ENCODE results near the gene GABPB1. TPM values are rescaled to one million over a fixed set of nuclear protein-coding genes. Genes with fewer than 3 reads are reported as not detected.

GABPB1 gene
- total and polyA plus RNA-seq, 2 of the 13 experiments (the other 11 are each of a cell fraction or from before 2014, with no cell fraction given), result 17.5 to 39.5 TPM

DNA sequence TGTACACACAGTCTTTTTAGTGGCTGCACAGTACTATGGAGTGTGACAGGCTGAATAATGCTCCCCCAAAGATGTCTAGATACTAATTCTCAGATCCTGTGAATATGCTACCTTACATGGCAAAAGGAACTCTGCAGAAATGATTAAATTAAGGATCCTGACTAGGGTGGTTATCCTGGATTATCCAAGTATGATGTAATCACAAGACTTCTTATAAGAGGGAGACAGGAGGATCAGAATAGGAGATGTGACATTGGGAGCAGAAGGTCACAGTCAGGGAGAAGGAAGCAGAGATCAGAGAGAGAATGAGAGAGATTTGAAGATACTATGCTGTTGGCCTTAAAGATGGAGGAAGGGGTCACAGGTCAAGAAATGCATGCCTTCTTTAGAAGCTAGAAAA, 34.5 kb downstream of the GABPB1 start:
- H3K4me1 ChIP-seq (ENCODE audit: insufficient read depth, low read length), result no peaks in the 10 kb centered on the region
- H3K9ac ChIP-seq (ENCODE audit: insufficient read depth, low read depth, low read length), result no peak overlapping the region
- H3K27ac ChIP-seq (ENCODE audit: extremely low read length, insufficient read depth, low read length), result no peak overlapping the region
- H3K27me3 ChIP-seq (ENCODE audit: control insufficient read depth in 1 of 2, insufficient read depth in 2 of 2, low read length in 2 of 2), result no peaks in the 10 kb centered on the region
- intact Hi-C loops (cut with micrococcal nuclease; ENCODE audit: unreplicated experiment) (no loop called here), in situ Hi-C loops (cut with HindIII; ENCODE audit: extremely low pct_ligation_motif_present, low pct_unique_long_range_greater_than_20kb) (no loop called here)
- CTCF ChIA-PET (ENCODE audit: low intra/inter-chr PET ratio, low total read pairs), result no interaction called here
- FAIRE-seq (no peak), DNase-seq (ENCODE audit: low spot score) (no peak), ATAC-seq (no peak)
- no peaks in the 10 kb centered on the region for H4K20me1 ChIP-seq (ENCODE audit: insufficient read depth, low read length)
- H3K79me2 ChIP-seq (ENCODE audit: insufficient read depth, low read length), result peaks cover 2% of the 10 kb centered on the region
- no peak overlapping the region for H2AFZ ChIP-seq (ENCODE audit: low read length)
- no peaks in the 10 kb centered on the region; a peak in 1 of 5 replicates for H3K36me3 ChIP-seq (replicated peaks in 1 of 2; ENCODE audit: control insufficient read depth in 1 of 2, insufficient read depth in 2 of 2, low read length in 2 of 2)
- BruUV-seq (replicated peaks), result no TSS peak
- no peaks in the 10 kb centered on the region for H3K9me3 ChIP-seq (ENCODE audit: low read length)
- no peak overlapping the region for H3K4me3 ChIP-seq (replicated peaks in 1 of 3; ENCODE audit: insufficient read depth in 1 of 3, low read depth in 2 of 3, low read length in 3 of 3)
- TF ChIP-seq POLR2AphosphoS2 (IDR thresholded peaks at IDR 0.05; ENCODE audit: low read depth, low read length), result no peak
- no peak for TF ChIP-seq ZNF562 (CRISPR knock-in tag; IDR thresholded peaks at IDR 0.05; ENCODE audit: borderline replicate concordance)
- TF ChIP-seq ZNF468 (CRISPR knock-in tag; IDR thresholded peaks at IDR 0.05), result no peak
- 0 out of 2 replicates have a peak, but pooled peaks have one; percentile 24 for TF ChIP-seq ATF7 (IDR thresholded peaks at IDR 0.05)
- TF ChIP-seq ATF7 (CRISPR knock-in tag; IDR thresholded peaks at IDR 0.05), result no peak
- no peak overlapping the region for H3K4me2 ChIP-seq (ENCODE audit: low read depth, low read length)
- POLR2A ChIA-PET, result no interaction called here

DNA sequence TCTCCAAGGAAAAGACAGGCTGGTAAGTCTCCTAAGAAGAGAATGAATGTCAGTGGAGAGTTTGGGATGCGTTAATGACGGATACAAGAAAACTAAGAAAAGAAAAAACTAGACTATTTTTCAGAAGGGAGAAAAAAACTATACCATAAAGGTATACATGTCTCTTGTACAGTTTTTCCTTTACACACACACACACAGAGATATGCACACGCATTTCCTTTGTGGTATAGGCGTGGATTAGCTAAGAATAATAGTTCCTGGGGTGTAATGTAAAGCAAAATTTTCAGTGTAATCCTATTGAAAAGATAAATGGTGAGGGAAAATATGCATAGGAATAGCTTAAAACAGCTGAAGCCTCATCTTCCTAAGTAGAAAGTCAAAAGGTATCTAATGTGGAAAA, 36.3 kb downstream of the GABPB1 start:
- 94% methylated on average over 4 of the region's 4 CpGs for WGBS (ENCODE audit: low lambda C conversion rate)
- BruUV-seq (replicated peaks), result no TSS peak
- Histone ChIP-seq H3K27ac (ENCODE audit: extremely low read length, insufficient read depth, low read length) (no peak overlapping the region), H3K79me2 (ENCODE audit: insufficient read depth, low read length) (peaks cover 2% of the 10 kb centered on the region), H3K27me3 (ENCODE audit: control insufficient read depth in 1 of 2, insufficient read depth in 2 of 2, low read length in 2 of 2) (no peaks in the 10 kb centered on the region), H4K20me1 (ENCODE audit: insufficient read depth, low read length) (no peaks in the 10 kb centered on the region), H3K9me3 (ENCODE audit: low read length) (no peaks in the 10 kb centered on the region), H2AFZ (ENCODE audit: low read length) (no peak overlapping the region), H3K9ac (ENCODE audit: insufficient read depth, low read depth, low read length) (no peak overlapping the region), H3K4me2 (ENCODE audit: low read depth, low read length) (no peak overlapping the region), H3K36me3 (replicated peaks in 1 of 2; ENCODE audit: control insufficient read depth in 1 of 2, insufficient read depth in 2 of 2, low read length in 2 of 2) (no peaks in the 10 kb centered on the region; a peak in 1 of 5 replicates), H3K4me1 (ENCODE audit: insufficient read depth, low read length) (no peaks in the 10 kb centered on the region), H3K4me3 (replicated peaks in 1 of 3; ENCODE audit: insufficient read depth in 1 of 3, low read depth in 2 of 3, low read length in 3 of 3) (no peak overlapping the region)
- intact Hi-C loops (cut with micrococcal nuclease; ENCODE audit: unreplicated experiment) (no loop called here), in situ Hi-C loops (cut with HindIII; ENCODE audit: extremely low pct_ligation_motif_present, low pct_unique_long_range_greater_than_20kb) (loop anchor here (5.0 to 10.0 kb wide), 2 partner anchors 134 to 171 kb away; partner anchors contain the start of gene SLC27A2)
- CTCF ChIA-PET (ENCODE audit: low intra/inter-chr PET ratio, low total read pairs), result no interaction called here
- DNase-seq (ENCODE audit: low spot score) (no peak), ATAC-seq (no peak), FAIRE-seq (no peak)
- POLR2A ChIA-PET, result no interaction called here
- TF ChIP-seq, protein P1, sequence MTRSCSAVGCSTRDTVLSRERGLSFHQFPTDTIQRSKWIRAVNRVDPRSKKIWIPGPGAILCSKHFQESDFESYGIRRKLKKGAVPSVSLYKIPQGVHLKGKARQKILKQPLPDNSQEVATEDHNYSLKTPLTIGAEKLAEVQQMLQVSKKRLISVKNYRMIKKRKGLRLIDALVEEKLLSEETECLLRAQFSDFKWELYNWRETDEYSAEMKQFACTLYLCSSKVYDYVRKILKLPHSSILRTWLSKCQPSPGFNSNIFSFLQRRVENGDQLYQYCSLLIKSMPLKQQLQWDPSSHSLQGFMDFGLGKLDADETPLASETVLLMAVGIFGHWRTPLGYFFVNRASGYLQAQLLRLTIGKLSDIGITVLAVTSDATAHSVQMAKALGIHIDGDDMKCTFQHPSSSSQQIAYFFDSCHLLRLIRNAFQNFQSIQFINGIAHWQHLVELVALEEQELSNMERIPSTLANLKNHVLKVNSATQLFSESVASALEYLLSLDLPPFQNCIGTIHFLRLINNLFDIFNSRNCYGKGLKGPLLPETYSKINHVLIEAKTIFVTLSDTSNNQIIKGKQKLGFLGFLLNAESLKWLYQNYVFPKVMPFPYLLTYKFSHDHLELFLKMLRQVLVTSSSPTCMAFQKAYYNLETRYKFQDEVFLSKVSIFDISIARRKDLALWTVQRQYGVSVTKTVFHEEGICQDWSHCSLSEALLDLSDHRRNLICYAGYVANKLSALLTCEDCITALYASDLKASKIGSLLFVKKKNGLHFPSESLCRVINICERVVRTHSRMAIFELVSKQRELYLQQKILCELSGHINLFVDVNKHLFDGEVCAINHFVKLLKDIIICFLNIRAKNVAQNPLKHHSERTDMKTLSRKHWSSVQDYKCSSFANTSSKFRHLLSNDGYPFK (CRISPR knock-in tag; IDR thresholded peaks at IDR 0.05; ENCODE audit: borderline replicate concordance), result no peak
- TF ChIP-seq ASH2L (IDR thresholded peaks at IDR 0.05; ENCODE audit: insufficient read length, low read depth, low read length), result no peak
- TF ChIP-seq TBL1XR1 (IDR thresholded peaks at IDR 0.05; ENCODE audit: borderline replicate concordance, low read length, partially characterized antibody), result no peak

Data from HepG2 (cell line).